ENCODE data around the gene KRT9. TPM values are rescaled to one million over a fixed set of nuclear protein-coding genes. Genes with fewer than 3 reads are reported as not detected.
A peak's percentile ranks its signal among the peaks of the same experiment; 100 is the strongest.

KRT9 gene
- total and polyA plus RNA-seq, 7 donors: not detected

DNA sequence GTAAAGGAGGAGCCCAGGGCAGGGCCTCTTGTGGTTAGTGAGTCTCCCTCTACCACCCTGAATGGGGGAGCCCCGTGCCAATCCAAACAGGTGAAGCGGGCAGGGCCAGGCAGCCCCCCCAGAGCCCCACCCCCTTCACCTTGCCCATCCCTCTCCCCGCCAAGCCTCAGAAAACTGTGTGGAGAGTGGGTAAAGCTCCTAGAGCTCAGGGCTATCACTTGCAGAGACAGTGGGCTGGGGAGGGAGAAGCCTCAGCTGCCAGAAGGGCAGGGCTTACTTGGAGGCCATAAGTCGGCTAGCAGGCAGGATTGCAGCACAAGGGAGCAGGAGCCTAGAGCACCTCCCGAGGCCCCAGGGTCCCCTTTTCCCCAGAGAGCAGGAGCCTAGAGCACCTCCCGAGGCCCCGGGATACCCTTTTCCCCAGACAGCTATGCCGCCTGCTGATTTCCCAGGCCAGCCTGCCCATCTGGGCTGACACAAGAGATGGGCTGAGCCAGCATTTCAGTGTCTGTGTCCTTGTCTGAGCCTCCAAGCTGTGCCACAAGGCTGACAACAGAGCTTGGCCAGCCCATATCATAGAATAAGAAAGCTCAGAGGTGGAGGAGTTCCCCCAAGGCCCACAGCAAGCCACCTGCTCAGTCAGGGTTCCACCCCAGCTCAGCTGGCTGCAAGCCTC is 21.6 kb upstream of the KRT9 start:
- Histone ChIP-seq H3K27me3 (peaks cover 0 to 2% (median 0%) of the 10 kb centered on the region in 3 donors), H3K27ac (no peak overlapping the region), H3K9me3 (no peaks in the 10 kb centered on the region), H3K36me3 (no peaks in the 10 kb centered on the region), H3K4me3 (no peak overlapping the region), H3K4me1 (no peaks in the 10 kb centered on the region)
- intact Hi-C loops (cut with DNase I): no loop called here
- TF ChIP-seq, protein P1, sequence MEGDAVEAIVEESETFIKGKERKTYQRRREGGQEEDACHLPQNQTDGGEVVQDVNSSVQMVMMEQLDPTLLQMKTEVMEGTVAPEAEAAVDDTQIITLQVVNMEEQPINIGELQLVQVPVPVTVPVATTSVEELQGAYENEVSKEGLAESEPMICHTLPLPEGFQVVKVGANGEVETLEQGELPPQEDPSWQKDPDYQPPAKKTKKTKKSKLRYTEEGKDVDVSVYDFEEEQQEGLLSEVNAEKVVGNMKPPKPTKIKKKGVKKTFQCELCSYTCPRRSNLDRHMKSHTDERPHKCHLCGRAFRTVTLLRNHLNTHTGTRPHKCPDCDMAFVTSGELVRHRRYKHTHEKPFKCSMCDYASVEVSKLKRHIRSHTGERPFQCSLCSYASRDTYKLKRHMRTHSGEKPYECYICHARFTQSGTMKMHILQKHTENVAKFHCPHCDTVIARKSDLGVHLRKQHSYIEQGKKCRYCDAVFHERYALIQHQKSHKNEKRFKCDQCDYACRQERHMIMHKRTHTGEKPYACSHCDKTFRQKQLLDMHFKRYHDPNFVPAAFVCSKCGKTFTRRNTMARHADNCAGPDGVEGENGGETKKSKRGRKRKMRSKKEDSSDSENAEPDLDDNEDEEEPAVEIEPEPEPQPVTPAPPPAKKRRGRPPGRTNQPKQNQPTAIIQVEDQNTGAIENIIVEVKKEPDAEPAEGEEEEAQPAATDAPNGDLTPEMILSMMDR (IDR thresholded peaks at IDR 0.05): no peak
- TF ChIP-seq EP300 (IDR thresholded peaks at IDR 0.05): no peak
- peak; percentile 43 for DNase-seq
- 50 to 69% methylated on average over 8 of the region's 8 CpGs for WGBS, 2 donors

DNA sequence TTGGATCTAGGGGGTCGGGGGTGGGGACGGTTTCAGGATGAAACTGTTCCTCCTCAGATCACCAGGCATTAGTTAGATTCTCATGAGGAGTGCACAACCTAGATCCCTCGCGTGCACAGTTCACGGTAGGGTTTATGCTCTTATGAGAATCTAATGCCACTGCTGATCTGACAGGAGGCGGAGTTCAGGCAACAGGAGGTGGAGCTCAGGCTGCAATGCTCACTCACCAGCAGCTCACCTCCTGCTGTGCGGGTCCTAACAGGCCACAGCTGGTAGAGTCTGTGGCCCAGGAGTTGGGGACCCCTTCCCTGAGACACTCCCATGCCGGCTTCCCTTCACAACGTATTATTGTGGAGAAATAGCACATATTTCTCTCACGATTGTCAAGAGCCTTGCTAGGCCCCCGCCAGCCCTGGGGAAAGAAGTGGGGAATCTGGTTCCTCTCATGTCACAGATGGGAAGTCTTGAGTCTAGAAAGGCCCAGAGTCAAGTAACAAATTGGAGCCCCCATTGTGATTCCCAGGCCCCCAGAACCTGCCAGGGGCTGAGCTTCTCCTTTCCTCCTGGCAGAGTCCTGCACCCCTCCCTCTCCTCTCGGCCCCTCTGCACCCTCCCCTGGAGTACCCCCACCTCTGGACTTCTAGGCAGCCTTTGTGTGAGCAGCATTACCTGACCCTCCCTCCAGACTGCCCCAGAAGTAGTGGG is 20.9 kb upstream of the KRT9 start:
- peak; percentile 42 for DNase-seq

DNA sequence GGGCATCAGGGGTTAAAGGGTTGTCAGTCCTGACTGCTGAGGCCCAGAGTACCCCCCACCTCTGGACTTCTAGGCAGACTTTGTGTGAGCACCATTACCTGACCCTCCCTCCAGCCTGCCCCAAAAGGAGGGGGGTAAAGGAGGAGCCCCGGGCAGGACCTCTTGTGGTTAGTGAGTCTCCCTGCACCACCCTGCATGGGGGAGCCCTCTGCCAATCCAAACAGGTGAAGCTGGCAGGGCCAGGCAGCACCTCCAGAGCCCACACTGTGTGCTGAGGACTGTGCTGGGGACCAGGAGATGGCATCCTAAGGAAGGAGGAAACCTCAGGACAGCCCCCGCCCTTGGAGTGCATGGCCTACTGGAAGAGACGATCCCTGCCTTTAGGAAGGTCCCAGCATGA is 17.4 kb upstream of the KRT9 start:
- H3K27ac ChIP-seq: no peak overlapping the region
- no peak overlapping the region for H3K4me3 ChIP-seq
- peak; percentile 35 for DNase-seq
- no peaks in the 10 kb centered on the region for H3K4me1 ChIP-seq
- intact Hi-C loops (cut with DNase I): no loop called here
- no peaks in the 10 kb centered on the region for H3K36me3 ChIP-seq
- TF ChIP-seq POLR2AphosphoS5 (IDR thresholded peaks at IDR 0.05): no peak
- TF ChIP-seq, protein P1 (IDR thresholded peaks at IDR 0.05): no peak
- TF ChIP-seq EP300 (IDR thresholded peaks at IDR 0.05): no peak
- TF ChIP-seq POLR2A (IDR thresholded peaks at IDR 0.05): no peak
- peaks cover 0 to 2% (median 0%) of the 10 kb centered on the region in 3 donors for H3K27me3 ChIP-seq
- WGBS, 2 donors: 68 to 73% methylated on average over 3 of the region's 3 CpGs
- H3K9me3 ChIP-seq: no peaks in the 10 kb centered on the region

More for the DNA sequence above, 20.9 kb upstream of the KRT9 start:
- whole genome bisulfite sequencing, 2 donors: 83 to 84% methylated on average over 12 of the region's 12 CpGs
- TF ChIP-seq, protein P1 (IDR thresholded peaks at IDR 0.05): no peak
- TF ChIP-seq EP300 (IDR thresholded peaks at IDR 0.05) (no peak), POLR2A (IDR thresholded peaks at IDR 0.05) (no peak), POLR2AphosphoS5 (IDR thresholded peaks at IDR 0.05) (no peak)
- no peaks in the 10 kb centered on the region for H3K36me3 ChIP-seq
- no peaks in the 10 kb centered on the region for H3K9me3 ChIP-seq
- no peak overlapping the region for H3K4me3 ChIP-seq
- no peak overlapping the region for H3K27ac ChIP-seq
- intact Hi-C loops (cut with DNase I): no loop called here
- H3K4me1 ChIP-seq: no peaks in the 10 kb centered on the region
- H3K27me3 ChIP-seq: peaks cover 0 to 2% (median 0%) of the 10 kb centered on the region in 3 donors

DNA sequence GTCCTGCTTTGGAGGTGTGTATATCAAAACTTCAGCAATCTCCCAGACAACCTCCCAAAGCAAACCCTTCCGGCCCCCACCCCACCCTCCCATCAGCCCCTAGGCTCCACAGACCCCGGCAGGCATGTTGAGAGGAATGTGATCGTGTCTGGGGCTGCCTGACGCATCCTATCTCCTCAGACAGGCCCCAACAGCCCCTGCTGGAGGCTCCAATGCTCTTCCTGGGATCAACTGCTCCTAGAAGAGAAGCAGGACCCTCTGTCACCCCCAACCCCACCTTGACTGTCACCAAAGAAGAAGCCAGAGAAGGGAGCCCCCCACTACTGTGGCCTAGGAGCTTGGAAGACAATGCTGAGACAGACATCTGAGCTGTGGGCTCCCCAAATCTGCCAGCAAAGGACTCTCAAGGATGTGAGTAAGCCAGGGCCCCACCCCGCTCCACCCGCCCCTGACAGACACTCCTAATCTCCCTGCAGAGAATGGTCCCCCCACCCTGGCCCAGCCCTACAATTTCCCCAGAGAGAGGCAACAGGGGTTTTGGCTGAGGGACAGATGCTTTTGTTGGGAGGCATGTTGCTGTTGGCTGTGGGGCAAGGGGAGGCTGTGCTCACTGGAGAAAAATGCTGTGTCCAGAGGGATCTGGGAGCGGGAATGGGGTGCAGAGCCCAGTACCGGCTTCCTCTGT is 16.4 kb upstream of the KRT9 start:
- 66 to 84% methylated on average over 7 to 8 of the region's 8 CpGs for WGBS, 2 donors
- TF ChIP-seq, protein P1 (IDR thresholded peaks at IDR 0.05): no peak
- TF ChIP-seq POLR2AphosphoS5 (IDR thresholded peaks at IDR 0.05) (no peak), EP300 (IDR thresholded peaks at IDR 0.05) (no peak), POLR2A (IDR thresholded peaks at IDR 0.05) (no peak)
- Histone ChIP-seq H3K27me3 (peaks cover 0 to 2% (median 0%) of the 10 kb centered on the region in 3 donors), H3K4me1 (no peaks in the 10 kb centered on the region), H3K36me3 (no peaks in the 10 kb centered on the region), H3K9me3 (no peaks in the 10 kb centered on the region), H3K4me3 (no peak overlapping the region), H3K27ac (no peak overlapping the region)
- no peak for DNase-seq
- intact Hi-C loops (cut with DNase I): no loop called here
